Liver (tissue), 3 donors: ENCODE measurements around the gene FADD.

ENCODE experiments used
- CTCF ChIP-seq: fragments of 150-350 bp; IDR thresholded peaks from 2 replicates; pipeline ENCODE4 v1.5.1; 2017; ENCODE audit warnings: improper control_type of control experiment, low read depth, low read length; ENCODE audit not compliant: missing input control
- JUND ChIP-seq, 2 donors: IDR thresholded peaks; 2 replicates each; pipeline ENCODE4 v1.6.1; 2016; ENCODE audit warnings: antibody characterized with exemption in 2 of 2
- RAD21 ChIP-seq, 2 donors: IDR thresholded peaks; 2 replicates each; pipeline ENCODE4 v1.6.1; 2016; ENCODE audit warnings: antibody characterized with exemption in 2 of 2, mild to moderate bottlenecking in 2 of 2
- SP1 ChIP-seq: IDR thresholded peaks from 2 replicates; pipeline ENCODE4 v1.6.1; 2018; ENCODE audit warnings: antibody characterized with exemption, mild to moderate bottlenecking
- TAF1 ChIP-seq: conservative IDR thresholded peaks from 2 replicates; pipeline ENCODE4 v1.6.1; 2016; ENCODE audit warnings: antibody characterized with exemption, mild to moderate bottlenecking
- YY1 ChIP-seq: IDR thresholded peaks from 2 replicates; pipeline ENCODE4 v1.6.1; 2016; ENCODE audit warnings: antibody characterized with exemption, mild to moderate bottlenecking
- donor health status: healthy.
- donor health status: healthy.

DNA sequence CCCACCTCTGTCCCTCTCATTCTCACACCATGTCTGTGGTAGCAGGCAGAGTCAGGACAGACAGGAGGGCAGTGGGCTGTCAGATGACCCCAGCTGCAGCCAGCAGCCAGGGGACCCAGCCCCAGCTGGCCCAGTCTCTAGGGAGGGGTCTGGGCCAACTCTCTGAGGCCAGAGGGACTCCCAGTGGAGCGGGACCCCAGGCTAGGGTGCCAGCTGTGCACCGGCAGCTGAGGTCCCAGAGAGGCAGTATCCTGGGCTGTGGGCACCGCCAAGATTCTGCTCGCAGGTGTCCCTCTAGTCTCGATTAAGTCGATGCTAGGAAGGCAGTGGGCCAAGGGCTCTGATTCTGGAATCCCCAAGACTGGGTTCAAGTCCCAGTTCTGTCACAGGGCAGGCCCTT, 16.7 kb upstream of the FADD start:
- no peak for TF ChIP-seq JUND (IDR thresholded peaks at IDR 0.05)
- TF ChIP-seq RAD21 (IDR thresholded peaks at IDR 0.05): no peak
- no peak for TF ChIP-seq CTCF
- TF ChIP-seq YY1: no peak
- TF ChIP-seq SP1: no peak
- TF ChIP-seq TAF1: no peak
